Cardiac fibroblast (primary cell): Measurements from ENCODE around the gene RHOT2.

Experiments
- DNase-seq, 2 donors: peaks; one replicate each; pipeline versions ENCODE4 v3.0.0 to v3.0.0-alpha.2; 2010; ENCODE audit warnings: low read depth in 2 of 2
- H3K4me3 ChIP-seq, 2 donors: replicated peaks in 1 of 2; 1 replicate in 1 of 2; 2 replicates in 1 of 2; pipeline ENCODE4 v1.5.1; 2011; ENCODE audit warnings: low read depth in 2 of 2, low read length in 2 of 2, mild to moderate bottlenecking in 2 of 2, moderate library complexity in 1 of 2
- CTCF ChIP-seq: IDR thresholded peaks from one replicate; pipeline ENCODE4 v1.5.1; 2011; ENCODE audit warnings: low read depth, mild to moderate bottlenecking, low read length, inconsistent platforms

The RHOT2 gene

DNA sequence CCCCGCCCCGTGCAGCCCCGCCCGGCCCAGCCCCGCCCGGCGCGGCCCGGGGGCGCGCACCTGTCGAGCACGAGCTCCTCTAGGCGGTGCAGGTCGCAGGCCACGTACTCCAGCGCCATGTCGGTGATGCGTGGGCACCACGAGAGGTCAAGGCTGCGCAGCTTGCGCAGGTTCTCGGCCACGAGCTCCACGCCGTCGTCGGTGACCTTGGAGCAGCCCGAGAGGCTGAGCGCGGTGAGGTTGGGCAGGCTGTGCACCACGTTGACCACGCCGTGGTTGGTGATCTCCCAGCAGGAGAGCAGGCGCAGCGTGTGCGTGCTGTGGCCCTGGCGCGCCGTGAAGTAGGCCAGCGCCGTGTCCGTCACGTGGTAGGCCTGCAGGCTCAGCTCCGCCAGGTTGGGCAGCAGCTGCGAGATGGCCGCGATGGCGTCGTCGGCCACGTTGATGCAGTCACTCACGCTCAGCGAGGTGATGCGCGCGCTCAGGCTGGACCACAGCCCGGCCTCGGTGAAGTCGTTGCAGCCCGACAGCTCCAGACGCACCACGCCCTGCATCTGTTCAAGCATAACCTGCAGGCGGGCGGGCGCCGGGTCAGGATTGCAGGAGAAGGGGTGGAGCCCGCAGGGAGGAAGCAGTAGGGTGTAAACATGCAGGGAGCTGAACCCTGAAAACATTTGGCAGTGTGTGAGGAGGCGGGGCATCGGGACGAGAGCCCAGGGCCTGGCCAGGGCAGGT is 27.6 kb downstream of the RHOT2 start:
- H3K4me3 ChIP-seq: no peak overlapping the region
- no peak for DNase-seq
- no peak for TF ChIP-seq CTCF

DNA sequence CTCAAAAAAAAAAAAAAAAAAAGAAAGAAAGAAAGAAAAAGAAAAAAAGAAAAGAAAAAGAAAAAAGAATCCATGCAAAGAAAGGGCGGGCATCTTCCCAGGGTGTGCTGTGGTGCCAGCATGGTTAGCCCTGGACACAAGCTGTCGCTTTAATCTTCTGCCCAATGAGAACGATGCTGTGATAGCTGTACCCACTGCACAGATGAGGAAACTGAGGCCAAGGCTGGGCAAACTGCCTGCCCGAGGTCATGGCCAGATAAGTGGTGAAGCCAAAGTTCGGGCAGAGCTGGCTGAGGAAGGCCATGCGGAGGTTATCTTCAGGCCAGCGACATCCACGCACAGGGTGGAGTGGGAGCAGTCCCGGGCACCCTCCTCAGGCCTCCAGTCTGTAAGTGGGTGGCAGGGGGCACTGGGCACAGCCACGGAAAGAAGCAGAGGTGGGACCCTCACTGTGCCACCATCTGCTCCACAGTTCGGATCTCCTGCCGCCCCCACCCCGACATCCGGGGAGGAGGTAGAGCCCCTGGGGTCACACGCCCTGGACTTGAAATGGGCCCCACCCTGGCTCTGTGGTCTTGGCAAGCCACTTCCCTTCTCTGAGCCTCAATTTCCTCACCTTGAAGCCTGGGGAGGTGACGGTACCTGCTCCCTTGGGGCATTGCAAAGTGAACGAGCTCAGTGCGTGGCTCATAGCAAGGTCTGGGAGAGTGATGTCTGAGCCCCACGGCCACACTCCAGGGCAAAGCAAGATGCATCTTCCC is 31.2 kb downstream of the RHOT2 start:
- no peak overlapping the region for H3K4me3 ChIP-seq
- no peak for DNase-seq
- TF ChIP-seq CTCF: no peak

DNA sequence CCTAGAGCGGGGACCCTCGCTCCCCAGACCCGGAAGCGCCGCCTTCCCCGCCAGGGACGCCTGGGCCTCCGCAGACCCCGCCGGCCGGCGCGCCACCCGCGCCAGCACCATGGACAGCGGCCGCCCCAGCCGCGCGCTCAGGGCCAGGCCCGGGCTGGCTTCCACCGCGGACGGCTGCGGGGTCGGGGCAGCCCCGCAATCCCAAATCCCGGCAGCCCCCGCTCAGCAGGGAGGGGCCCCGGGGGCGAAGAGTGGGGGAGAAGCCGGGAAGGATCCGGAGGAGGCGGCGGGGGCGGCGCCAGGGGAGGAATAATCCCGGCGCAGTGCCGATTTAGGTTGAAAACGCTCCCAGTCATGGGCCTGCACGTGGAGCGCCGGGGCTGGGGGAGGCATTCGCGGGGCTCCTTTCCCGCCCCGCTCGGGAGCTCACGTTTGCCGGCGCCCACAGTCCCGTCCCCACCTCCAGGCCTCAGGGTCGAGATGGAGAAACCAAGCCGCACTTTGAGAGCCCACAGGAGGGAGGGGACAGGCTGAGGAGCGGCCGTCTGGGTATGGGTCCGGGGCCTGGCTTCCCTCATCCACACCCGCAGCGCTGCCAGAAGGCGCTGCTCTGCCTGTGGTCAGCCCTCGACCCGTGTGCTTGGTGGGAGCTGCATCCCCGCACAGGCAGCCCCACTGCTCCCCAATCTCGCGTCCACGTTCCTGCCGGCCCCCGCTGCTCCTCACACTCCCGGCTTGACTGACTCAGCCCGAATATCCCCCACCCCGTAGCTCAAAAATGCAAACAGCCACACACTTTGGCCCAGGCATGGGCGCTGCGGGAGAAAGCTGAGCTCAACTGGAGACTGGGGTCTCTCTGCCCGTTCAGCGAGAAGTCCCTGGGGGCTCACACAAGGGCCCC is 33.0 kb downstream of the RHOT2 start:
- H3K4me3 ChIP-seq: no peak overlapping the region
- no peak for DNase-seq
- no peak for TF ChIP-seq CTCF

DNA sequence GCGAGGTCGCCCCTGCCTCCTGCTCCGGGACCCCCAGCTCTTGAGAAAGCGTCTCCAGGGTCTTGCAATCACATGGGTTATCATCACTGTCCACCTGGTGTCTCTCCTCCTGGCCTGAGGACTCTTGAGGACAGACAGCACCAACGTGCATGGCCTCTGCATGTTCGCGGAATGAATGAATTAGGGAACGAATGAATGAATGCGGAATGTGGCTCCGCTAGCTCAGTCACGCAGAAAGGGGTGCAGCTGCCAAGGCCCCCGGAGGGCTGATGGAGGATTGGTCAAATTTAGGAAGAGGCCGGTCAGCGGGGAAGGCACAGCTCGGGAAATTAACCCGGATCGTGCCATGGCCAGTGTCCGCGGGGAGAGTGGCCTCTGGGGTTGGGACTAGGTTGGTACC is 34.4 kb downstream of the RHOT2 start:
- H3K4me3 ChIP-seq: no peak overlapping the region
- no peak for DNase-seq
- no peak for TF ChIP-seq CTCF

DNA sequence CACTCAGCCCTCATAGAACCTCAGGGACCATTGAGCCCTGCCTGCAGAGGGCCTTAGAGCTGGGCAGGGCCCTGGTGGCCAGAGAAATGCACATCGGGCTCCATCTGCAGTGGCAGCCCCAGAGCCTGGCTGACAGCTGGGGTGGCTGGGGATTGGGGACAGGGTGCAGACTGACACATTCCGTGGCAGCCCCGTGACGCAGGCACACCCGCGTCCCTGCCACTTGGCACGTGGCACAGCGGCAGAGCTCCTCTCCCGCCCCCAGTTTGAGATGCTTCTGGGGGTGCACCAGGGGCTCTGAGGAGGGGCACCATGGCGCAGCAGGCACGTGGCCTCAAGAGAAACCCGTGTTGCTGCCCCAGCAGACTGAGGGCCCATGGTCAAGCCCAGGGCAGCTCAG is 35.5 kb downstream of the RHOT2 start:
- no peak for DNase-seq
- H3K4me3 ChIP-seq: no peak overlapping the region
- no peak for TF ChIP-seq CTCF

DNA sequence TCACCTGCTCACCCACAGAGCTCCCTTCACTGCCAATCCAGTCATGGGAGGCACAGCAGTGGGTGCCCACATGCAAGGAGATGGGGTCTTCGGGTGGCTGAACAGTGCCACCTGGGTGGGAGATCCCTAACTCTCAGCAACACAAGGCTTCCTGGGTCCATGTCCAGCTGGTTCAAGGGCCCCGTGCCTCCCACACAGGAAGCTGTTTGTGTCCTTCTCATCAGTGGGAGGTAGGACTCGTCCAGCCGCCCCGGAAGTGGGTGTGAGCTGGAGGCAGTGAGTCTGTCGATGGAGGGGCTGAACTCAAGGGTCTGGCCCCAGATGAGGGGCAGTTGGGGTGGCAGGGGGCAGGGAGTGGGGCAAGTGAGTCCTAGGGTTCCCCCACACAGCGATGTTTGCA is 36.1 kb downstream of the RHOT2 start:
- DNase-seq: no peak
- no peak overlapping the region for H3K4me3 ChIP-seq
- no peak for TF ChIP-seq CTCF
